HG03520 (cell line): ENCODE results near the gene ZNF519.

Experiments used
- ATAC-seq: cut with Tn5 transposase; IDR thresholded peaks from one replicate; pipeline ENCODE4 v1.9.1; 2021; ENCODE audit warnings: mild to moderate bottlenecking, moderate library complexity; ENCODE audit not compliant: unreplicated experiment

The ZNF519 gene

DNA sequence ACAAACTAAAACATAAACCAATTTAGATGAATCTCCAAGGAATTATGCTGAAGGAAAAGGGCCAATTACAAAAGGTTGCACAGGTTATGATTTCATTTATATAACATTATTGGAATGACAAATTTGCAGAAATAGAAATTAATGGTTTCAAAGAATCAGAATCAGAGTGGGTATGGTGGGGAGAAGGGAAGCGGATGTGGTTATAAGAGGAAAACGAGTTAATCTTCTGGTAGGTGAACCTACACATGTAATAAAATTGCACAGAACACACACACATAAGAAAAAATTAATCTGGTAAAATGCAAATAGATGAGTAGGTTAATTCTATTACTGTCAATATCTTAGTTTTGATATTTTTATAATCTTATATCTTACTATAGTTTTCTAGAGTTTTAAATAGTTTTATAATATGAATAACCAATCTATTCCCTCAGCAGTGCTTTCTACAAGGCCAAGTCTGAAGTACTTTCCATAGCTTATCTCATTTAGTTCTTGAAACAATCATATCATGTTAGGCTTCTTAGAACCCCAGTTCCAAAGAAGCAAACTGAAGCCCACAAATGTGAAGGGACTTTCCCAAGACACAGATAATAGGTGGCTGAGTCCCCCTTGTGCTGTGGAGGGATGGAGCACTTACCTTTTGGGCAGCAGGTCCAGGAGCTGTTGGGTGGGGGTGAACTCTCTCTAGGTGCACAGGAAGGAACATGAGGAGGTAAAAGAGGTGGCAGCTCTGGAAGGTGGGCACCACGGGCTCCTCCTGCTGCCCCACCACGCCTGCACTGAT is 31.5 kb downstream of the ZNF519 start:
- no peak for ATAC-seq

DNA sequence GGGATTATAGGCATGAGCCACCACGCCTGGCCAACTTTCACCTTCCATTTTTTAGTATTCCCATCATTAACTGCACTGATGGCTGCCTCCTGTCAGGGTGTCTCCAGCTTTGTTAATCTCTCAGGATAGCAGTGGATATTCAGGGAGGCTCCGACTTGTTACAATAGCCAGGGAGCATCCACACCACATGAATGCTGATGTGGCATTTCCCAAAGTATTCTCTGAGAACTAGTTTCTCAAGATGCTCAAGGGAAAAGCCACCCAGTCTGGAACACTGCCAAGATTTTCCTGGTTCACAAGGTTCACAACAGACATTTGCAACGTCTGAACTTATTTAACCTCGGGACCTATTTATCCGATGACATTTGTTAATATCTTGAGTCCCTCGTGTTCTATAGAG is 33.8 kb downstream of the ZNF519 start:
- no peak for ATAC-seq

DNA sequence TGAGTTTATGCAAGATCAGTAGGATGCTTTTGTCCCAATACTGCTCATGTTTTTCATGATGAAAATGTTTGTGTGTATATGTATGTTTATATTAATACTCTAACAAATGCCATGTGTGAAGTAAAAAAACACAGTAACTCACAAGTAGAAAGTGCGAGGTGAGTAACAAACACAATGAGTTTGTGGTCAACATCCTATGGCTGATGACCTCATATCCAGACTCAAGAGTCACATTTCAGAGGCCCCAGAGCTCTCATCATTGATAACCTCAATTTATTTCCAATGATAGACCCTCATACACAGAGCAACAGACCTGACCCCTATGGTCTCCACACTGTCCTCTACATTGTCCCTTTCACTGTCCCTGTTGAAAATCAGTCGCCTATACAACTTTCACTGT is 34.5 kb downstream of the ZNF519 start:
- ATAC-seq, result no peak

DNA sequence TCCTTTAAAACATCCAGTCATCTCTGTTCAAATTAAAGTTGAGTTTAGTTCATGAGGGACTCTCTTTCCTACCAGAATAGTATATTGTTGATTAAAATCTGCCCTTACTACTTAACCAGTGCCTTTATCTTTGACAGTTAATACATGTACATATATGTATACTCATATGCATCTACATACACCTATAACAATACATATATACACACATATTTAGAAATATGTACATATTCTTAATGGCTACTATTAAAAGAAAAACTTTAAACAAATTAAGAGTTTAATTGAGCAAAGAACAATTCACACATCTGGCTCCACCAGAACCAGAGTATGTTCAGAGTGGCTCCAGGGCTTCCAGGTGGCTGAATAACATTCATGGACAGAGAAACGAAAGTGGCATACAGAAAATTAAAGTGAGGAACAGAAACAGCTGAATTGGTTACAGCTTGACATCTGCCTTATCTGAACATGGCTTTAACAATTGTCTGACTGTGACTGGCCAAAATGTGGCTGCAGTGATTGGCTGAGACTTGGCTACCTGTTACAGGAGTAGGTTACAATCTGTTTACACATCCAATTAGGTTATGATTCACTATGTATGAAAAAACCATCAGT is 38.8 kb downstream of the ZNF519 start:
- no peak for ATAC-seq

DNA sequence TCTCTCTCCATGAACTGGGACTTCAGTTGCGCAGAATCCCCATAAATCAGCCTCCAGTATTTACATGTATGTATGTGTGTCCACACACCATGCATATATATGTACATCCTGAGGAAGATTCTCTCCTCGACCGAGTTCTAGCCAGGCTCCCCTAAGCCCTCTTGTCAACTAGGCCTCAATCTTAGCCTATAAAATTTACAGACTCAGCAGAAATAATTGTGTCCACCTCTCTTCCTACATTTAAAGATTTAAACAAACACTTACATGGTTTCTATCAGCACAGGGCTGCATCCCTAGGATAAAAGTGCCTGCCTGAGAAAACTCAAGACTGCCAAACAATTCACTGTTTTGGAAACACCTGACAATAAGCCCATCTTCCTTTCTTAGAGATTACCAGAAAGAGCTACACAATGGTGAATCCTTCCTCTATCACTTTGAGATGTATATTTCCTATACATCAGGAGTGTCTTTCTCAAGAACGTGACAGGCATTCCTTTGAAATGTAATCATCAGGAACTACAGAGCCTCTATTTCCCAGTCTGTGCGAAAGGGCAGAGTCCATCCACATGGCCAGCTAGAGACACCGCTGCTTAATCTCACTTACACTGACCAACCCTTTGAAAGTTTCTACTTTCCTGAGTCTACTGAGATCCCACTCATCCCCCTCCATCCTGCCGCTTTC is 39.5 kb downstream of the ZNF519 start:
- ATAC-seq, result no peak

DNA sequence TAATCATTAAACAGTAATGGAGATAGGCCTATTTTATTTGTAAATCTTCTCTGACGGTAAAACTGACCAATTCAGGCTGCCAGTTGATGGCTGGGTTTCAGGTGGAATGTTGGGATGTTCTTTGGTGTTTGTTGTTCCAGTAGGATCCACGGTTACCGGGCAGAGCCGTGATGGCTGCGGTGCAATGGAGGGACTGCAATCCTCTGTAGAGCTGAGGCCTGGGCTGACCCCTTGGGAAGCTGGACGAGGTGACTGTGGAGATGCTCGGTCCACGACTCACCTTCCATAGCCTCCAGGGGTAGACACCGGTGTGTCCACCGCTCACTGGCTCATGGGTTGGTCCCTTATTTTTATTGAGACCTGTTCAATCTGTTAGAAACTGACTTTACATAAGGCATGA is 42.5 kb downstream of the ZNF519 start:
- ATAC-seq, result no peak

DNA sequence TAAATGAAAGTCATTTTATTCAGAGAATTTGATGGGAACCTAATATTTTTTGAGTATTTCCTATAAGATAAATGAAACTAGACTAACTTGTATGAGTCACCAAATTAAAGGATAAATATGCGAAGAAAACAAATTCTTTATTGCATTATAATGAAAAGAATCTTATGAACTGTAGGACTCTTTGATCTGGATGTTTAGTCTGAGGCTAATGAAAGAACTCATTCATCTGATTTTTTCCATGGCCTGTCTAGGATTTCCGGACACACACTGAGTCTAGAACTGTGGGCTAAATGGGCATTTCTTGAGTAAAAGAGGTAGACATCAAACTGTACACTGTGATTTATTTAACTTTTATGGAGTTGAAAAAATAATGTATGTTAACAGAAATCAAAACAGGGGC is 43.0 kb downstream of the ZNF519 start:
- ATAC-seq, result no peak

DNA sequence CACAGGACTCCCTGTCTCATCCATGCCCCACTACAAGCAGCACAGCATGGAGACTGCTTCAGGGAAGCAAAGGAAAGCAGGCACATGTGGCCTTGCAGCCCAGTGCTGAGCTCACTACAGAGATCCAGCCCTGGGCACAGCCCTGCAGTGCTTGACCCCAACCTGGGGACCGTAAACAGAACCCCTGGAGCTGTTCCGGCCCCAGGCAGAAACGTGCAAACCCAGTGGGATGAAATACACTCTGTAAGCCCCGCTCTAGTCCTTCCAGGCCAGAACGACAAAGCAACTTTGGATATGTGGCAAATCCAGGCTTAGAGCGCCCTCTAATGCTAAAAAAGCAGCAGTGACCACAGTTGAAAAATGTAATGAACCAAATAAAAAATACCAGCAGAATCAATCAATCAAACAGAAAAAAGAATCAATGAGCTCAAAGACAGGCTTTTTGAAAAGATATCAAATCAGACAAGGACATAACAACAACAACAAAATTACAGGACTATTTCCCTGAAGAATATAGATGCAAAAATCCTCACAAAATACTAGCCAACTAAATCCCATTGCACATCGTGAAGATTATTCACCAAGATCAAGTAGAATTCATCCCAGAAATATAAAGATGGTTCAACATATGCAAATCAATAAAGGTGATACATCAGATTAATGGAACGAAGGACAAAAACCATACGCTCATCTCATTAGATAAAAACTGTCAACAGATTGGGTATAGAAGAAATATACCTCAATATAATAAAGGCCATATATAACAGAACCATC is 45.6 kb downstream of the ZNF519 start:
- no peak for ATAC-seq

DNA sequence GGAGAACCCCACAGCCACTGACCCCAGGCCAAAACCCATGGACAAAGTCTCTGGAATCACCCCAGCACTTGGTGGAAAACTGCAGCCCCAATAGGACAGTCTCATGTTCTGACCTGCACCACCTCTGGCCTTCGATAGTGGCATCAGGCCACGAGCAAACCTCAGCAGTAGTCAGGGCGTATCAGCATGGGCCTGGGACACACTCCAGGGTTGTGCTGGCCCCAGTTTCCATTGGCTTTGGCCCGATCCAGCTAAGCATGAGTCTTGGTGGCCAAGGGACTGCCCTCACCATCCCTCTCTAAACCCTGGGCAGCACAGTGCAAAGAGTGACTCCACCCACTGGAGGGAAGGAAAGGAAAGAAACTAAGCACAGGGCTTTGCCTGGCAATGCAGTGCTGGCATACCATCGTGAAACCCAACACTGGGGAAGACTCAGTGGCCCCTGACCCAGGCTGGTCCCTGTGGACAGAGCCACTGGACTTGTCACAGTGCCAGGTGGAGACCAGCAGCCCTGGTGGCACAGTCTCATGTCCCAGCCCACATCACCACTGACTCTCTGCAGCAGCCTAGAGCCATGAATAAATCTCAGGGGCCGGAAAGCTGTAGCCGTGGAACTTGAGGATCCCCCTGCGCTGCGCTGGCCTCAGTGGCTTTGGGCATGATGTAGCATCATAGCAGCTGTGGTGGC is 46.3 kb downstream of the ZNF519 start:
- no peak for ATAC-seq

DNA sequence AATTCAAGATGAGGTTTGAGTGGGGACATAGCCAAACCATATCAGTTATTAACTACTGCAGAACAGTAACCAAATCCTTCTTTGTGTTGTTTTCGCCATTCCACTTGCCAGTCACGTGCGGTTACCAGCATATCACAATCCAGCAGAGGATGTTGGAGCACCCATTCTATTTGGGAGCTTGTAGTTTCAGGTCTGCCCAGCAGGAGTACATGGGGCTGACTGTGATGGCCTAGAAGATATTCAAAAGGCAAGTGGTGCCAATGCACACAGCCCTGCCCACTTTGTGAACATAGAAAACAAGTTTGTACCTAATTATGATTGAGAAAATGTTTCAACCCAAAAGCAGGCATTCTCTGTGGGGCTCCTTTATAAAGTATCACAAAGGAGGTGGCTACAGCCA is 57.0 kb downstream of the ZNF519 start:
- no peak for ATAC-seq

DNA sequence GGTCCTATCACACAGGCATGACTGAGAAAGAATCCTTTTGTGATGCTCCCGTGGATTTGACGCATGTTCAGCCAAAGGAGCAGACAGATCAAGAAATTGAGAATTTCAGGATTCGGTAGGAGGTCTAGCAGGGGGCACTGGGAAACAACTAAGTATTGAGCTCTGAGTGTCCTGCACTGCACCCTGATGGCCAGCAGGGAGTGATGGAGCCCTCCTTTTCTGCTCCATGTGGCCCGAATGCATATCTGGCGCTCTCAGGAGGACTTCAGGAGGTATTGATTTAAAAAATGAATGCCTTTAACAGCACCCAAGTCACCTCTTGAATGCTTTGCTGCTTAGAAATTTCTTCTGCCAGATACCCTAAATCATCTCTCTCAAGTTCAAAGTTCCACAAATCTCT is 58.0 kb downstream of the ZNF519 start:
- ATAC-seq, result no peak

DNA sequence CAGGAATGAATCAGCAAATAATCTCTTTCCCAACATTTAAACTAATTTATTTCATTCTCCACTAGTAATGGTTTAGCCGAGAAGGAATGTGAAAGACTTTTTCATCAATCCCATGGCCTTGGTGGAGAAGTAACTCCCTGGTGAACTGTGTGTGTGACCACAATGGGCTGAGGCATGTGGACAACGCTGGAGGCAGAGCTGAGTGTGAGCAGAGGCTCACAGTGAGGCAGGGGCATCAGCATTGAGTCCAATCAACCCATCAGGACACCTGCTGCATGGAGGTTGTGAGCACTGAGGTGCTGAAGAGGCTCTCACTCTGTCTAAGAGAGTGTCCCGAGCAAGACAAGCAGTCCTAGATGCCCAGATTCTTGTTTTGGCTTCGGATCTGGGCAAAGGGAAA is 78.6 kb downstream of the ZNF519 start:
- ATAC-seq, result no peak
